Activated CD4-positive, alpha-beta T cell treated with anti-CD3 and anti-CD28 coated beads, Interleukin-2, amount 10 ng/mL, durations not matched to agents 7 days and 5 days (primary cell): Measurements from ENCODE around the gene BAZ2B. TPM values are rescaled to one million over a fixed set of nuclear protein-coding genes. Genes with fewer than 3 reads are reported as not detected.
A peak's percentile ranks its signal among the peaks of the same experiment; 100 is the strongest.
"Not testable (repeated sequence)": the region's sequence is repeated elsewhere in the genome, so short reads cannot be mapped to it uniquely, and the experiment has no call there.

Experiments used
- CTCF ChIA-PET: fragments of 350-600 bp; sonication (Branson Sonifier 250); formaldehyde crosslinking; loops from one replicate; lab custom pipeline; 2021; ENCODE audit warnings: antibody characterized with exemption; lab: Charles Lee
- POLR2A ChIA-PET: fragments of 350-600 bp; sonication (Branson Sonifier 250); formaldehyde crosslinking; loops from one replicate; lab custom pipeline; 2021; ENCODE audit warnings: antibody characterized with exemption; lab: Charles Lee
- DNase-seq: peaks from one replicate; pipeline ENCODE4 v3.0.0-alpha.2; 2020
- H3K27ac Mint-ChIP-seq: one replicate; pipeline ENCODE4 v1.8.0; 2021; ENCODE audit warnings: mild to moderate bottlenecking, moderate library complexity, mixed read lengths
- H3K27me3 Mint-ChIP-seq: one replicate; pipeline ENCODE4 v1.8.0; 2021; ENCODE audit warnings: mixed read lengths
- H3K36me3 Mint-ChIP-seq: one replicate; pipeline ENCODE4 v1.8.0; 2021; ENCODE audit warnings: low read depth, mixed read lengths
- H3K4me1 Mint-ChIP-seq: one replicate; pipeline ENCODE4 v1.8.0; 2021; ENCODE audit warnings: mixed read lengths
- H3K4me3 Mint-ChIP-seq: one replicate; pipeline ENCODE4 v1.8.0; 2021; ENCODE audit warnings: mild to moderate bottlenecking, moderate library complexity, mixed read lengths
- H3K9me3 Mint-ChIP-seq: one replicate; pipeline ENCODE4 v1.8.0; 2021; ENCODE audit warnings: mixed read lengths
- total RNA-seq, 2 experiments: library from RNA; stranded (reverse); gene quantifications; one replicate each; pipeline ENCODE4 v1.2.3, GENCODE V29; 2021

Gene BAZ2B
- total RNA-seq, 2 experiments from 2014 or later = 11.3 to 13.0 TPM

DNA sequence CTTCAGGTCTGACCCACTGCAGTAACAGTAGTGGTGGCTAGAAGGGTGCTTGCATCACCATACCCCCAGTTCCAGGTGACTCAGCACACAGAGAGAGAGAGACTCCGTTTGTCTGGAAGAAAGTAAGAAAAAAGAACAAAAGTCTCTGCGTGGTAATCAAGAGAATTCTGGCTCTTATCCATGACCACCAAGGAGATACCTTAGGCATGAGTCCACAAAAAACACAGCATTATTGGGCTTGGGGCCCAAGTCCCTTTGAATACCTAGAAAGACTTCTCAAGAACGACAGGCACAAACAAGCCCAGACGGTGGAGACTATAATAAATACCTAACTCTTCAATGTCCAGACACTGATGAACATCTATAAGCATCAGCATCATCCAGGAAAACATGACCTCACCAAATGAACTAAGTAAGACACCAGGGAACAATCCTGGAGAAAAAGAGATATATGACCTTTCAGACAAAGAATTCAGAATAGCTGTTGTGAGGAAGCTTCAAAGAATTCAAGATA lies 21.7 kb upstream of the BAZ2B start:
- H3K36me3 Mint-ChIP-seq = no peaks in the 10 kb centered on the region
- no peak for DNase-seq
- H3K4me3 Mint-ChIP-seq = no peak overlapping the region
- no peak overlapping the region for H3K27ac Mint-ChIP-seq
- H3K27me3 Mint-ChIP-seq = no peaks in the 10 kb centered on the region
- ChIA-PET POLR2A (no interaction called here), CTCF (no interaction called here)
- no peaks in the 10 kb centered on the region for H3K9me3 Mint-ChIP-seq
- no peaks in the 10 kb centered on the region for H3K4me1 Mint-ChIP-seq

DNA sequence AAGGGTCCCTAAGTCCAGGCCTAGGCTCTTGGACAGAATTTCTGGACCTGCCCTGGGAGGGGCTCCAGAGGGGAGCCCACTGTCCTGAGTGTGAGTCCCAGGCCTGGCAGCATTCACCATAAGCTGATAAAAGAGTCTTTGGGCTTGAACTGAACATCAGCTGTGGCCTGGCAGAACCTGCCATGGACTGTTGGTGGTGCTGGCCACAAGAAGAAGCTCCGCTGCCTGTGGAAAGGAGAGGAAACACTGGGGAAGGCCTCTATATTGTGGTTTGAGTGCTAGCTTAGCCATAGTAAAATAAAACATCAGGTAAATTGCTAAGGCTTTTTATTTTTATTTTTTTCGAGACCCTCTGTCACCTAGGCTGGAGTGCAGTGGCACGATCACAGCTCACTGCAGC lies 20.9 kb upstream of the BAZ2B start:
- POLR2A ChIA-PET = no interaction called here
- no peak overlapping the region for H3K4me3 Mint-ChIP-seq
- H3K4me1 Mint-ChIP-seq = no peaks in the 10 kb centered on the region
- no peaks in the 10 kb centered on the region for H3K36me3 Mint-ChIP-seq
- CTCF ChIA-PET = no interaction called here
- no peak overlapping the region for H3K27ac Mint-ChIP-seq
- H3K9me3 Mint-ChIP-seq = no peaks in the 10 kb centered on the region
- H3K27me3 Mint-ChIP-seq = no peaks in the 10 kb centered on the region
- DNase-seq = no peak

DNA sequence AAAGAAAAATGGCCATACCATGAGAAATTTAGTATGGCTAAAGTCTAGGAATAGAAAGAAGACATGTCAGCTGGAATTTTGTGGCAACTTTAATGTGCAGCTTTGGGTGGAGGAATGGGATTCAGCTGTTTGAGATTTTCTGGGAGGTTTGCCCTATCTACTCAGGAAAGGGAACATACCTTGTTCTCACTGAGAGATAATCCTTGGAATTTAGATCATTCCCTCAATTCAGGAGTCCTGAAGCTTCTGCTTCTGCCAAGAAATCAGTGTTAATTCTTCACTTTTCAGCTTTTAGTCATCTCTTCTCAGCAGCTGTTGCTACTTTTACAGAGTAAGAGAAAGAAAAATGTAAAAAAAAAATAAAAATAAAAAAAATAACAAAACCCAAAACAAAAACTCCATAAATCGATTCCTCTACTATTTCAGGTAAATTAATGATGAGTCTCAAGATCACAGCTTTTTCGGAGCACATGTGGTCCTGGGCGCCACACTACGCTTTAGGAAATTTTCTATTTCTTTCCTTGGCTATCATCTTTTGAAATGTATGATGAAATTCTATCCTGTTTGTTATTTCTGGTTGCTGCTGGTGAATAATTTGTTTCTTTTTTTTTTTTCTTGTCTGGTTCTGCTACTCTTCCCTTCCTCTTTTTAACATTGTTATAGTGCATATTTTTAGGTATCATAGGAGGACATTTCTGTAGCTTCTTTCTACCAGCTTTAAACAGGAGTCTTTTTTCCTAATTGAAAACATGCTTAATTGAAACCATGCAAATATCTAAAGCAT lies 18.9 kb upstream of the BAZ2B start:
- CTCF ChIA-PET = interaction anchor here (1.6 kb wide), 1 partner anchor 13 kb away, joined by 3 read pairs; no protein-coding TSS in a partner anchor
- Mint-ChIP-seq H3K4me1 (no peaks in the 10 kb centered on the region), H3K9me3 (no peaks in the 10 kb centered on the region), H3K4me3 (no peak overlapping the region), H3K27ac (no peak overlapping the region), H3K27me3 (no peaks in the 10 kb centered on the region), H3K36me3 (no peaks in the 10 kb centered on the region)
- POLR2A ChIA-PET = interaction anchor here (0.7 kb wide), 1 partner anchor 113 kb away, joined by 3 read pairs; no protein-coding TSS in a partner anchor
- no peak for DNase-seq

DNA sequence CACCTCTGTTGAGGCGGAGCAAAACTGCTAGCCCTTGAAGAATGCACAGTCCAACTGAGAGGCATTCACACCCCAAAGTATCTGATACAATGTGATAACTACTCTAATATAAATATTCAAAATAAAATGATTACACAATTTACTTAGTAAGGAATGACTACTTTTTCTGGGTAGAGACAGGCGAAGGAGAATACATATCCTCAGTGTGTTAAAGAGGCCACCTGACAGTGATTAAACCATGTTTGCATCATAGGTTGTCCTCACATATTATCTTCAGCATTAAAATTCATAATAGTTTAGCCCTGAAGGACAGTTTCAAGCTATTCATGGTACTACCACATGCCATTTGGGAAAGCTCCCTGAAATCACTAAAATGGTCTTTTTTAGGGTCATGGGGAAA lies 16.9 kb upstream of the BAZ2B start:
- CTCF ChIA-PET = no interaction called here
- no peaks in the 10 kb centered on the region for H3K36me3 Mint-ChIP-seq
- no peak for DNase-seq
- no peaks in the 10 kb centered on the region for H3K4me1 Mint-ChIP-seq
- no peak overlapping the region for H3K27ac Mint-ChIP-seq
- H3K9me3 Mint-ChIP-seq = no peaks in the 10 kb centered on the region
- POLR2A ChIA-PET = no interaction called here
- no peak overlapping the region for H3K4me3 Mint-ChIP-seq
- no peaks in the 10 kb centered on the region for H3K27me3 Mint-ChIP-seq

DNA sequence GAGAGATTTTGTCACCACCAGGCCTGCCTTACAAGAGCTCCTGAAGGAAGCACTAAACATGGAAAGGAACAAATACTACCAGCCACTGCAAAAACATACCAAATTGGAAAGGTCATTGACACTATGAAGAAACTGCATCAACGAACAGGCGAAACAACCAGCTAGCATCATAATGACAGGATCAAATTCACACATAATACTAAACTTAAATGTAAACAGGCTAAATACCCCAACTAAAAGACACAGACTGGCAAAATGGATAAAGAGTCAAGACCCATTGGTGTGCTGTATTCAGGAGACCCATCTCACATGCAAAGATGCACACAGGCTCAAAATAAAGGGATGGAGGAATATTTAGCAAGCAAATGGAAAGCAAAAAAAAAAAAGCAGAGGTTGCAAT lies 9.3 kb upstream of the BAZ2B start:
- H3K27ac Mint-ChIP-seq, CTCF ChIA-PET, H3K4me3 Mint-ChIP-seq, H3K9me3 Mint-ChIP-seq, DNase-seq, H3K4me1 Mint-ChIP-seq, POLR2A ChIA-PET, H3K27me3 Mint-ChIP-seq, H3K36me3 Mint-ChIP-seq: not testable (repeated sequence)

DNA sequence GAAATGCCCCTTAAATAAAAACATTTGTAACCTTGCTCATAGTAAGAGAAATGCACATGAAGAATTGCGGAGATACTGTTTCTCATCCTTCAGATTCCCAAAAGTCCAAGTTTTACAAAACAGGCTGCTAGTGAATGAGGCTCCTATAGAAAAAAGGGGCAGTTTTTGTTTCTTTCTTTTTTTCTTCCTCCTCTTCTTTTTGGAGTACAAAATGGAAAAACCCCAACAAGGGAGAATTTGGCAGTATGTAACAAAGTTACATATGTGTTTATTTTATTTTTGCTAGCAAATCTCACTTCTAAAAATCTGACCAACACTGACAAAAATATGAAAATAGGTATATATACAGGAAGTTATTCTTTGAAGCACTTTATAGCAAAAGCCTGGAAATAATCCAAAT lies 7.1 kb upstream of the BAZ2B start:
- ChIA-PET POLR2A (no interaction called here), CTCF (no interaction called here)
- H3K36me3 Mint-ChIP-seq = peaks cover 2% of the 10 kb centered on the region
- H3K4me1 Mint-ChIP-seq = no peaks in the 10 kb centered on the region
- no peaks in the 10 kb centered on the region for H3K9me3 Mint-ChIP-seq
- H3K4me3 Mint-ChIP-seq = no peak overlapping the region
- DNase-seq = no peak
- no peak overlapping the region for H3K27ac Mint-ChIP-seq
- H3K27me3 Mint-ChIP-seq = no peaks in the 10 kb centered on the region

DNA sequence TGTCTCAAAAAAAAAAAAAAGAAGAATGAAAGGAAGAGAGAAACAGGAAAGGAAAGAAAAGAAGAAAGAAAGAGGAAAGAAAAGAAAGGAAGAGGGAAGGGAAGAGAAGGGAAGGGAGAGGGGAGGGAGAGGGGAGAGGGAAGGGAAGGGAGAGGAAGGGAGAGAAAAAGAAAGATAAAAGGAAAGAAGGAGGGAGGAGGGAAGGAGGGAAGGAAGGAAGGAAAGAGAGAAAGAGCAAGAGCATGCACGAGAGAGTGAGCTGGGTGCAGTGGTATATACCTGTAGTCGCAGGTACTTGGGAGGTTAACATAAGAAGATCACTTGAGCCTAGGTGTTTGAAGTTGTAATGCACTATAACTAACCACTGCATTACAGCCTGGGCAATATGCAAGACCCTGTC lies 6.6 kb upstream of the BAZ2B start:
- no peak overlapping the region for H3K4me3 Mint-ChIP-seq
- DNase-seq = no peak
- ChIA-PET CTCF (interaction anchor here (1.6 kb wide), 1 partner anchor 12 kb away, joined by 3 read pairs; no protein-coding TSS in a partner anchor), POLR2A (no interaction called here)
- H3K9me3 Mint-ChIP-seq = no peaks in the 10 kb centered on the region
- no peak overlapping the region for H3K27ac Mint-ChIP-seq
- H3K4me1 Mint-ChIP-seq = no peaks in the 10 kb centered on the region
- H3K27me3 Mint-ChIP-seq = no peaks in the 10 kb centered on the region
- peaks cover 2% of the 10 kb centered on the region for H3K36me3 Mint-ChIP-seq

DNA sequence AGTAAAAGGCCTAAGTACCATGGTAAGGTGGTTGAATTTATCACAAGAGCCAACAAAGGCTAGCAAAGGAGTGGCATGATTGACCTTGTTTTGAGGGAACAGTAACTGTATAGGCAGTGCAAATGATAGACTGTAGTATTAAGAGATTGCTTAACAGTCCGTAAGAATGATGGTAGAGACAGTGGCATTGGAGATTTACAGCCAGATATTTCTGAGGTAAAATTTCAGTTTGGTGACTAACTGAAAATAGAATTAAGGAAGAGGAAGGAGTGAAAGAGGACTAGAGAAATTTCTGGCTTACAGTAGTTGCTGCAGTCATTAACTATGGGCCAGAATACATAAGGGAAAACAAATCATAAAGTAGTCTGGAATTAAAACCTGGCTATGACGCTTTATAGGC lies 4.4 kb upstream of the BAZ2B start:
- DNase-seq = no peak
- Mint-ChIP-seq H3K27ac (no peak overlapping the region), H3K36me3 (peaks cover 5% of the 10 kb centered on the region), H3K4me3 (no peak overlapping the region), H3K27me3 (peaks cover 12% of the 10 kb centered on the region), H3K9me3 (no peaks in the 10 kb centered on the region), H3K4me1 (peaks cover 5% of the 10 kb centered on the region)
- POLR2A ChIA-PET = no interaction called here
- CTCF ChIA-PET = interaction anchor here (0.5 kb wide), 1 partner anchor 71 kb away, joined by 3 read pairs; no protein-coding TSS in a partner anchor

DNA sequence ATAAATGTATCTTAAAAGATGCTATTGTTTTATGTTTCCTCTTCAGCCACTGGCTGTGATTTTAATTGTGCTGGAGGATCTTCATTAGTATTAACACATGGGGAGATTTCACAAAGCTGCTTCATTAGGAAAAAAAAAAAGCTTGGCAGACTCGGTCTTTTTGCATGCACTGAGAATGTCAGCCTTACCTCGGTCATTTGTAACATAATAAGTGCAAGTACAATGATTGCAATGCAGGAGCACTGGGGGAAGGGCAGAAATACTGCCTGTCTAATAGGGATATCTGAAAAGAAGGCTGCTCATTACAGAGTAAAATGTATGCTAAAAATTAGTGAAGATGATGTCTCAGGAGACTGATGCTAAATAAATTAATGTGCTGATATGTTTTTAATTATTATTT lies 1.3 kb upstream of the BAZ2B start:
- Mint-ChIP-seq H3K27ac (no peak overlapping the region), H3K4me3 (no peak overlapping the region), H3K36me3 (peaks cover 3% of the 10 kb centered on the region), H3K27me3 (peaks cover 25% of the 10 kb centered on the region), H3K9me3 (no peaks in the 10 kb centered on the region), H3K4me1 (peaks cover 14% of the 10 kb centered on the region)
- no peak for DNase-seq
- ChIA-PET POLR2A (no interaction called here), CTCF (no interaction called here)

DNA sequence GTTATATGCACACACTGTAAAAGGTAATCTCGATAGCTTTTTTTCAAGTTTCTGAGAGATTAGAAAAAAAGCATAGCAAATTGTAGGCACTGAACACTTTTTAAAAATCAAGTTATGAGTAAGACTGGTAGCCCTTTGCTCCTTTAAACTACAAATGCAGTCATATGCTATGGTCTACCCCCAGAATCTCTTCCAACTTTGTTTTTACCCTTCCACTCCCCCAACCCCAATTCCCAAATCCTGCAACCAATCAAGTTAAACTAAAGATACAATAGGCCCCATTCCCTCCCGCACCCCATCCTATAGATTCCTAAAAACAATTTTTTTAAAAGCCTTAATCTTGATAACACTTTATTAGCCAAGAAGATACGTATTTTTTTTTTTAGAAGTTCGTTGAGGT lies 752 bp upstream of the BAZ2B start:
- no peaks in the 10 kb centered on the region for H3K9me3 Mint-ChIP-seq
- H3K27me3 Mint-ChIP-seq = peaks cover 26% of the 10 kb centered on the region
- H3K36me3 Mint-ChIP-seq = peaks cover 3% of the 10 kb centered on the region
- H3K4me1 Mint-ChIP-seq = peaks cover 14% of the 10 kb centered on the region
- H3K4me3 Mint-ChIP-seq = no peak overlapping the region
- no peak overlapping the region for H3K27ac Mint-ChIP-seq
- CTCF ChIA-PET = no interaction called here
- no peak for DNase-seq
- POLR2A ChIA-PET = no interaction called here

DNA sequence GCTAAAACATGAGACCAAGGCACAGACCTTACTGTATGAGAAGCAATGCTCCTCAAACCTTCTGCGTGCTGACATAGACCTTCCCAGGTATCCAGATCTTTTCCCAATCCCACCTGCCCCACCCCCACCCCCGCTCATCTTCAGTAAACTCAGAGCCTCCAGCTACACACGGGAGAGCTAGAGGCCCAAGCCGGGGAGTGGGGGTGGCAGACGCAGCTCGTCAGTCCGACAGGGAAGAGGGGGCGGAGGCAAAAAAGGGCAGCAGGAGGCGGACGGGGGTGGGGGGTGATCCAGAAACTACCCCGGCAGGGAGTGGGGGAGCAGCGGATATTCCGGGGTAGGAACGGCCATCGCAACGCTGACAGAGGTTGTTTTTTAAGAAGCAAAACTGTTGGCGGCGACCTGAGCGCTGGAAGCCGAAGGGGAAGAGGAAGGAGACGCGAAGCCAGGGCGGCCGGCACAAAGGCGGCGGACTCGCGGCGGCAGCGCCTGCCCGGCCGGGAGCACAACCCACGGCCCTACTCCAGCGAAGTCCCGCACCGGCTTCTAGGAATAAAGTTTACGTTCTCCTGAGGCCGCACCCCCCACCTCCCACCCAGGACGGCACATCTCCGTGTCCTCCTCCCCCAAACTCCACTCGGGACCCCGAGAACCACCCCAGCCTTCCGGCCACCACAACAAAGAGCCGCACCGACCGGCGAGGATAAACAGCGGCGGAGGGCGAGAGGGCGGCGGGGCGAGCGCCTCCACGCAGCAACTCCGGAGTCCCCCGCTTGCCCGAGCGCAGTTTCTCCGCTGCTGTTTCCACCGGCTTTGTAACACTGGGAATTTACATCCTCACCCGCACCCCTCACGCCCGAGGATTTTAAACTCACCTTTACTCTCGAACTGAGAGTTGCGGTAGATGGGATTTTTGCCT lies 722 bp downstream of the BAZ2B start:
- POLR2A ChIA-PET = interaction anchor here (0.6 kb wide), 1 partner anchor 96 kb away, joined by 3 read pairs; the partner anchor contains the start of gene MARCHF7
- DNase-seq = peak; percentile 26
- H3K27me3 Mint-ChIP-seq = peaks cover 26% of the 10 kb centered on the region
- peaks cover 14% of the 10 kb centered on the region for H3K4me1 Mint-ChIP-seq
- H3K36me3 Mint-ChIP-seq = peaks cover 3% of the 10 kb centered on the region
- CTCF ChIA-PET = interaction anchor here (0.6 kb wide), 1 partner anchor 11 kb away, joined by 3 read pairs; no protein-coding TSS in a partner anchor
- H3K4me3 Mint-ChIP-seq = peak overlapping the region; percentile 77
- H3K27ac Mint-ChIP-seq = peak overlapping the region; percentile 50
- H3K9me3 Mint-ChIP-seq = no peaks in the 10 kb centered on the region

DNA sequence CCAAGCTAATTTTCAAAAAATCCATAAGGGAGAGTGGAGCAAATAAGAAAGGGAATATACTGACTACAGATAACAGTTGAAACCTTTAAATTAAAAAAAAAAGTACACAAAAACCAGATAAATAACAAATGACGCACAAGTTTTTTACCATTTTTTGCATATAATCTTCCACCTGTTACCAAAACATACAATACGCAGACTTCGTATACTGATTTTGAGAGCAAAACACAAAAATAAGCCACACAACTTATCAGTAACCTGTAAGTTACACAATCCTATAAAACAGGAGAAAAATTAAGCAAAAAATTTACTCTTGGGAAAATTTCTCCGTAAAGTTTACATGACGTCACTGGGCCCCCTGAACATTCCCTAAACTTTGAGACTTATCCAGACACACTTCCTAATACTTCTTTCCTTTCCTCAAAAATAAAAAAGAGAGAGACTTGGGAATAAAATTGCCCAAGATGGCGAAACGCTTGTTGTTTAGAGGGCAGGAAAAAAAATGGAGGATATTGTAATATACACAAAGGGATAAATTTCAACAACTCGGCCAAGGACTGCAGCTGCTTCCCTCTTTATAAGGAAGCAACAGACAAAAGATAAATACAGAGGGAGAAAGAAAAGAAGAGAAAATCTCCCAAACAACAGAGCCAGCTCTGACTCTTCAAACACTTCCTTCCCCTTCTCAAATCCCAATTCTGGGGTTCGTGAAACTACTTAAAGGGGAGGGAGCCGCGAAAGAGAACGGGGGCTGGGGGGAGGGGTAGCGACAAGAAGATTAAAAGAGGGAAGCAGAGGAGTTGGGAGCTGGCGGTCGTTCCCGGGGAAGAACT lies 1.6 kb downstream of the BAZ2B start:
- CTCF ChIA-PET = interaction anchor here (0.6 kb wide), 1 partner anchor 10 kb away, joined by 3 read pairs; no protein-coding TSS in a partner anchor
- POLR2A ChIA-PET = no interaction called here
- H3K4me3 Mint-ChIP-seq = peak overlapping the region; percentile 77

More for the DNA sequence above, 1.6 kb downstream of the BAZ2B start:
- Mint-ChIP-seq H3K9me3 (no peaks in the 10 kb centered on the region), H3K36me3 (peaks cover 3% of the 10 kb centered on the region), H3K27ac (no peak overlapping the region), H3K27me3 (peaks cover 28% of the 10 kb centered on the region), H3K4me1 (peaks cover 14% of the 10 kb centered on the region)
- no peak for DNase-seq
